Tibial nerve (tissue), 3 donors: ENCODE measurements around the gene KAT8.

Experiments used
- CTCF ChIP-seq, 5 experiments: fragments of 200-600 bp in 3 of 5; fragments of 450-650 bp in 2 of 5; sonication (generic) in 3 of 5; IDR thresholded peaks; one replicate each; pipeline ENCODE4 v1.5.1; 2016 to 2019; ENCODE audit warnings: antibody characterized with exemption in 5 of 5, mild to moderate bottlenecking in 3 of 5, moderate library complexity in 2 of 5
- POLR2A ChIP-seq, 2 donors: fragments of 450-650 bp; IDR thresholded peaks; one replicate each; pipeline ENCODE4 v1.6.1; 2017; ENCODE audit warnings: antibody characterized with exemption in 2 of 2, mild to moderate bottlenecking in 2 of 2, moderate library complexity in 2 of 2

- TF ChIP-seq POLR2A (IDR thresholded peaks at IDR 0.05) (no peak), CTCF (IDR thresholded peaks at IDR 0.05) (no peak)
Measured at GRCh38 chr16:31179219-31179746, 61.8 kb downstream of the KAT8 start.
